Lower leg skin (tissue), 3 donors: ENCODE data around the gene PLCE1.
"Not testable (repeated sequence)": the region's sequence is repeated elsewhere in the genome, so short reads cannot be mapped to it uniquely, and the experiment has no call there.

Source experiments
- POLR2A ChIP-seq, 2 donors: fragments of 450-650 bp; IDR thresholded peaks; one replicate each; pipeline ENCODE4 v1.6.1; 2016 to 2017; ENCODE audit warnings: antibody characterized with exemption in 2 of 2, mild to moderate bottlenecking in 1 of 2, moderate library complexity in 1 of 2
- TF ChIP-seq, protein P1 (sequence below), 3 donors: fragments of 450-650 bp; IDR thresholded peaks; one replicate each; pipeline ENCODE4 v1.5.1; 2016; ENCODE audit warnings: antibody characterized with exemption in 3 of 3, mild to moderate bottlenecking in 3 of 3, moderate library complexity in 2 of 3

GRCh38 chr10:93960988-93961387 is 32.7 kb upstream of the PLCE1 start:
- TF ChIP-seq, protein P1, sequence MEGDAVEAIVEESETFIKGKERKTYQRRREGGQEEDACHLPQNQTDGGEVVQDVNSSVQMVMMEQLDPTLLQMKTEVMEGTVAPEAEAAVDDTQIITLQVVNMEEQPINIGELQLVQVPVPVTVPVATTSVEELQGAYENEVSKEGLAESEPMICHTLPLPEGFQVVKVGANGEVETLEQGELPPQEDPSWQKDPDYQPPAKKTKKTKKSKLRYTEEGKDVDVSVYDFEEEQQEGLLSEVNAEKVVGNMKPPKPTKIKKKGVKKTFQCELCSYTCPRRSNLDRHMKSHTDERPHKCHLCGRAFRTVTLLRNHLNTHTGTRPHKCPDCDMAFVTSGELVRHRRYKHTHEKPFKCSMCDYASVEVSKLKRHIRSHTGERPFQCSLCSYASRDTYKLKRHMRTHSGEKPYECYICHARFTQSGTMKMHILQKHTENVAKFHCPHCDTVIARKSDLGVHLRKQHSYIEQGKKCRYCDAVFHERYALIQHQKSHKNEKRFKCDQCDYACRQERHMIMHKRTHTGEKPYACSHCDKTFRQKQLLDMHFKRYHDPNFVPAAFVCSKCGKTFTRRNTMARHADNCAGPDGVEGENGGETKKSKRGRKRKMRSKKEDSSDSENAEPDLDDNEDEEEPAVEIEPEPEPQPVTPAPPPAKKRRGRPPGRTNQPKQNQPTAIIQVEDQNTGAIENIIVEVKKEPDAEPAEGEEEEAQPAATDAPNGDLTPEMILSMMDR (IDR thresholded peaks at IDR 0.05), result not testable (repeated sequence)
- TF ChIP-seq POLR2A (IDR thresholded peaks at IDR 0.05), result not testable (repeated sequence)
